DMS153 treated with DMSO at 0.1 percent for 48 hours (cell line): ENCODE data around the gene C1QTNF2.

Experiments used
- DNase-seq: peaks from one replicate; lab custom pipeline; 2025; ENCODE audit not compliant: unreplicated experiment; lab: John Stamatoyannopoulos, UW

The C1QTNF2 gene

GRCh38 chr5:160375166-160375565, 4.7 kb upstream of the C1QTNF2 start:
- DNase-seq = no peak

GRCh38 chr5:160371294-160371693, 868 bp upstream of the C1QTNF2 start:
- no peak for DNase-seq

GRCh38 chr5:160370713-160371034, 248 bp upstream of the C1QTNF2 start:
- DNase-seq = no peak

GRCh38 chr5:160367885-160368284, 2.5 kb downstream of the C1QTNF2 start:
- no peak for DNase-seq

- no peak for DNase-seq
Measured at GRCh38 chr5:160367261-160367660, 3.2 kb downstream of the C1QTNF2 start.

- DNase-seq = no peak
Measured at GRCh38 chr5:160366230-160366629, 4.2 kb downstream of the C1QTNF2 start.

GRCh38 chr5:160363660-160364395, 6.6 kb downstream of the C1QTNF2 start:
- DNase-seq = no peak

GRCh38 chr5:160363211-160363610, 7.2 kb downstream of the C1QTNF2 start:
- no peak for DNase-seq

- no peak for DNase-seq
Measured at GRCh38 chr5:160361624-160362228, 8.7 kb downstream of the C1QTNF2 start.

- DNase-seq = no peak
Measured at GRCh38 chr5:160360310-160360709, 10.1 kb downstream of the C1QTNF2 start.

- no peak for DNase-seq
Measured at GRCh38 chr5:160359816-160360215, 10.6 kb downstream of the C1QTNF2 start.

- no peak for DNase-seq
Measured at GRCh38 chr5:160359242-160359641, 11.2 kb downstream of the C1QTNF2 start.

- DNase-seq = no peak
Measured at GRCh38 chr5:160357861-160358411, 12.5 kb downstream of the C1QTNF2 start.

- no peak for DNase-seq
Measured at GRCh38 chr5:160357394-160357793, 13.0 kb downstream of the C1QTNF2 start.

- no peak for DNase-seq
Measured at GRCh38 chr5:160356550-160357347, 13.7 kb downstream of the C1QTNF2 start.

- no peak for DNase-seq
Measured at GRCh38 chr5:160354666-160355065, 15.8 kb downstream of the C1QTNF2 start.

- no peak for DNase-seq
Measured at GRCh38 chr5:160353379-160353778, 17.0 kb downstream of the C1QTNF2 start.

GRCh38 chr5:160352308-160352707, 18.1 kb downstream of the C1QTNF2 start:
- no peak for DNase-seq

GRCh38 chr5:160349935-160350303, 20.5 kb downstream of the C1QTNF2 start:
- DNase-seq = no peak

- DNase-seq = no peak
Measured at GRCh38 chr5:160349249-160349934, 21.0 kb downstream of the C1QTNF2 start.

- DNase-seq = no peak
Measured at GRCh38 chr5:160348080-160348479, 22.3 kb downstream of the C1QTNF2 start.
